Nephron (organoid): ENCODE measurements around the gene HLA-C.
A peak's percentile ranks its signal among the peaks of the same experiment; 100 is the strongest.

Experiments used
- H3K27ac Mint-ChIP-seq, 3 experiments: 2 replicates each; pipeline ENCODE4 v1.8.0; 2020; ENCODE audit warnings: mixed read lengths in 3 of 3, mild to moderate bottlenecking in 2 of 3, moderate library complexity in 1 of 3
- H3K27me3 Mint-ChIP-seq: 2 replicates; pipeline ENCODE4 v1.8.0; 2021; ENCODE audit warnings: low read depth, mild to moderate bottlenecking, moderate library complexity, mixed read lengths
- H3K36me3 Mint-ChIP-seq: 2 replicates; pipeline ENCODE4 v1.8.0; 2020; ENCODE audit warnings: low read depth, mixed read lengths
- H3K4me1 Mint-ChIP-seq: 2 replicates; pipeline ENCODE4 v1.8.0; 2020; ENCODE audit warnings: mixed read lengths
- H3K4me3 Mint-ChIP-seq, 3 experiments: 2 replicates each; pipeline ENCODE4 v1.8.0; 2020; ENCODE audit warnings: mild to moderate bottlenecking in 3 of 3, mixed read lengths in 3 of 3, moderate library complexity in 2 of 3
- H3K9me3 Mint-ChIP-seq: 2 replicates; pipeline ENCODE4 v1.8.0; 2020; ENCODE audit warnings: mixed read lengths
- CTCF ChIP-seq, 3 experiments: fragments of 200-600 bp; sonication (generic); IDR thresholded peaks; one replicate each; pipeline ENCODE4 v1.5.0; 2021; ENCODE audit warnings: antibody characterized with exemption in 3 of 3; ENCODE audit not compliant: unreplicated experiment in 3 of 3

Gene HLA-C

GRCh38 chr6:31271641-31272357 is at the start of gene HLA-C:
Gene HLA-C (minus strand): TSS chr6:31272092. CDS start chr6:31272071, 21 bp downstream.
- H3K36me3 Mint-ChIP-seq, result peaks cover 4% of the 10 kb centered on the region
- H3K27me3 Mint-ChIP-seq, result peaks cover 90% of the 10 kb centered on the region
- TF ChIP-seq CTCF (IDR thresholded peaks at IDR 0.05; ENCODE audit: unreplicated experiment in 3 of 3), result no peak
- H3K9me3 Mint-ChIP-seq, result no peaks in the 10 kb centered on the region
- peaks cover 7% of the 10 kb centered on the region for H3K4me1 Mint-ChIP-seq
- peak within 1 kb of the TSS in 2 of 3 experiments; percentile 11 to 23 for H3K27ac Mint-ChIP-seq
- peak within 1 kb of the TSS; percentile 76 to 92 (median 85) for H3K4me3 Mint-ChIP-seq

DNA sequence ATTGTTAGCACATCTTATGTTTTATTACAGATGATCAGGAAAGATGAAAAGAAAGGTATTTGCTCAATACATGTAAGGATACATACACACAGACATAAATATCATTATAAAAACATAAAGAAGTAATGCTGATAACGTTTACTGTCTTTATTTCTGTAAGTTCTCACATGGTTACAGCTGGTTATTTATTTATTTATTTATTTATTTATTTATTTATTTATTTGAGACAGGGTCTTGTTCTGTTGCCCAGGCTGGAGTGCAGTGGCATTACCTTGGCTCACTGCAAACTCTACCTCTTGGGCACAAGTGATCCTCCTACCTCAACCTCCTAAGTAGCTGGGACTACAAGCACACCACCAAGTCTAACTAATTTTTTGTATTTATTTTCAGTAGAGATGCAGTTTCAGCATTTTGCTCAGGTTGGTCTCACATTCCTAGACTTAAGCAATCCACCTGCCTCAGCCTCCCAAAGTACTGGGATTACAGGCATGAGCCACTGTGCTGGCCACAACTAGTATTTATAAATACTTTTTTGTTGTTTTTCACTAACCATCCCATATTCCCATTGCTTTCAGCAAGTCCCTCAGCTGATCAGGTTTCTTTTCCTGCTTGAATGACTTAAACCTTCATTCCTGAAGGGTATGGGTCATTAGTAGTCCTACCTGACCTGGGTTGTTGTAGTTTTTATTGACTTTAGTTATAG is 49.3 kb upstream of the HLA-C start:
- no peaks in the 10 kb centered on the region for H3K36me3 Mint-ChIP-seq
- no peak for TF ChIP-seq CTCF (IDR thresholded peaks at IDR 0.05; ENCODE audit: unreplicated experiment in 3 of 3)
- peaks cover 59% of the 10 kb centered on the region for H3K27me3 Mint-ChIP-seq

GRCh38 chr6:31317036-31317435 is 45.1 kb upstream of the HLA-C start:
- Mint-ChIP-seq H3K4me1 (no peaks in the 10 kb centered on the region), H3K9me3 (no peaks in the 10 kb centered on the region), H3K27me3 (peaks cover 52% of the 10 kb centered on the region), H3K4me3 (no peak overlapping the region), H3K27ac (no peak overlapping the region), H3K36me3 (no peaks in the 10 kb centered on the region)
- no peak for TF ChIP-seq CTCF (IDR thresholded peaks at IDR 0.05; ENCODE audit: unreplicated experiment in 3 of 3)

More for the DNA sequence above, 49.3 kb upstream of the HLA-C start:
- no peak overlapping the region for H3K27ac Mint-ChIP-seq
- no peak overlapping the region for H3K4me3 Mint-ChIP-seq
- H3K9me3 Mint-ChIP-seq, result peaks cover 3% of the 10 kb centered on the region
- H3K4me1 Mint-ChIP-seq, result no peaks in the 10 kb centered on the region

- Mint-ChIP-seq H3K4me1 (no peaks in the 10 kb centered on the region), H3K27ac (no peak overlapping the region), H3K9me3 (no peaks in the 10 kb centered on the region), H3K27me3 (peaks cover 12% of the 10 kb centered on the region), H3K36me3 (no peaks in the 10 kb centered on the region), H3K4me3 (no peak overlapping the region)
- TF ChIP-seq CTCF (IDR thresholded peaks at IDR 0.05; ENCODE audit: unreplicated experiment in 3 of 3), result no peak
Observed at GRCh38 chr6:31309641-31310040, 37.7 kb upstream of the HLA-C start.

DNA sequence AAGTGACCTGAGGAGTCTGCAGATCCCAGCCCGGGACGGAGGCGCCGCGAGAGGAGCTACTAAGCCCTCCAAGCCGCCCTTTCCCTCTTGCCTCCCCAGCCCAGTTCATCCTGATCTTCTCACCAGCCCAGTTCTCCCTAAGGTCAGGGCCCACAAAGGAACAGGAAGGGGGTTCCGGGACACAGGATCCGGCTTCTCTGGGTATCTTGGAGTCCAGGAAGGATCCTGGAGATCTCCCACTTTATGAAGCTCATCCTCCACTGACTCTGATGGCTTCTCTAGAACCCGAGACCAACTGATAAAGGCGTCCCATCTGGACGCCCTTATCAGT is 36.9 kb upstream of the HLA-C start:
- peaks cover 13% of the 10 kb centered on the region for H3K27me3 Mint-ChIP-seq
- no peaks in the 10 kb centered on the region for H3K36me3 Mint-ChIP-seq
- H3K27ac Mint-ChIP-seq, result no peak overlapping the region
- H3K4me3 Mint-ChIP-seq, result no peak overlapping the region
- H3K4me1 Mint-ChIP-seq, result no peaks in the 10 kb centered on the region
- TF ChIP-seq CTCF (IDR thresholded peaks at IDR 0.05; ENCODE audit: unreplicated experiment in 3 of 3), result no peak
- no peaks in the 10 kb centered on the region for H3K9me3 Mint-ChIP-seq
